Endometrial microvascular endothelial cells (primary cell): Measurements from ENCODE around the gene ZNF862. TPM values are rescaled to one million over a fixed set of nuclear protein-coding genes. Genes with fewer than 3 reads are reported as not detected.

Experiments used
- in situ Hi-C: cut with HindIII; loops from 2 replicates; pipeline ENCODE4 v1.10.0; 2017; ENCODE audit warnings: low sequenced_read_pairs, low pct_unique_long_range_greater_than_20kb; ENCODE audit errors: inconsistent ontology term
- total RNA-seq: library from RNA; depleted of rRNA; stranded (reverse); fragments of >200 nt; gene quantifications from one replicate; pipeline ENCODE4 v1.2.3, GENCODE V29; 2015; ENCODE audit errors: inconsistent ontology term

Gene ZNF862
- total RNA-seq, 1 donor from 2014 or later = 11.1 TPM

GRCh38 chr7:149833495-149834130 is 4.6 kb upstream of the ZNF862 start:
- in situ Hi-C loops = no loop called here

GRCh38 chr7:149834601-149835000 is 3.6 kb upstream of the ZNF862 start:
- in situ Hi-C loops = no loop called here

- in situ Hi-C loops = no loop called here
Observed at GRCh38 chr7:149836434-149836833, 1.7 kb upstream of the ZNF862 start.

GRCh38 chr7:149837564-149838223 is 481 bp upstream of the ZNF862 start:
- in situ Hi-C loops = no loop called here

GRCh38 chr7:149838992-149839408 is 825 bp downstream of the ZNF862 start:
- in situ Hi-C loops = no loop called here

GRCh38 chr7:149839933-149840332 is 1.8 kb downstream of the ZNF862 start:
- in situ Hi-C loops = no loop called here

GRCh38 chr7:149843566-149843965 is 5.4 kb downstream of the ZNF862 start:
- in situ Hi-C loops = no loop called here

- in situ Hi-C loops = no loop called here
Observed at GRCh38 chr7:149844445-149844844, 6.3 kb downstream of the ZNF862 start.

GRCh38 chr7:149845257-149845980 is 7.2 kb downstream of the ZNF862 start:
- in situ Hi-C loops = no loop called here

- in situ Hi-C loops = no loop called here
Observed at GRCh38 chr7:149846021-149846420, 7.8 kb downstream of the ZNF862 start.

- in situ Hi-C loops = no loop called here
Observed at GRCh38 chr7:149846436-149847046, 8.4 kb downstream of the ZNF862 start.

GRCh38 chr7:149849174-149849573 is 11.0 kb downstream of the ZNF862 start:
- in situ Hi-C loops = no loop called here

- in situ Hi-C loops = no loop called here
Observed at GRCh38 chr7:149850007-149850594, 11.9 kb downstream of the ZNF862 start.

- in situ Hi-C loops = no loop called here
Observed at GRCh38 chr7:149850716-149851115, 12.5 kb downstream of the ZNF862 start.

- in situ Hi-C loops = no loop called here
Observed at GRCh38 chr7:149851449-149851848, 13.3 kb downstream of the ZNF862 start.

GRCh38 chr7:149853157-149853556 is 15.0 kb downstream of the ZNF862 start:
- in situ Hi-C loops = no loop called here

- in situ Hi-C loops = no loop called here
Observed at GRCh38 chr7:149854611-149855360, 16.6 kb downstream of the ZNF862 start.

- in situ Hi-C loops = no loop called here
Observed at GRCh38 chr7:149855361-149856305, 17.5 kb downstream of the ZNF862 start.
